ENCODE data around the gene SERINC1. TPM values are rescaled to one million over a fixed set of nuclear protein-coding genes. Genes with fewer than 3 reads are reported as not detected.
"Not testable (repeated sequence)": the region's sequence is repeated elsewhere in the genome, so short reads cannot be mapped to it uniquely, and the experiment has no call there.

Gene SERINC1
- total and polyA plus RNA-seq, 11 donors, result 50.1 to 208 (median 171) TPM

GRCh38 chr6:122458087-122458486 is 13.5 kb downstream of the SERINC1 start:
- Histone ChIP-seq H3K36me3 (peaks cover 0 to 54% (median 52%) of the 10 kb centered on the region in 9 donors), H3K27me3 (no peaks in the 10 kb centered on the region), H3K27ac (no peak overlapping the region), H3K9me3 (no peaks in the 10 kb centered on the region), H3K4me1 (peaks cover 0 to 70% (median 56%) of the 10 kb centered on the region in 12 donors), H3K4me3 (no peak overlapping the region)
- 92 to 97% (median 96%) methylated on average over 1 of the region's 1 CpG for WGBS, 4 donors
- DNase-seq, result no peak
- TF ChIP-seq CTCF (IDR thresholded peaks at IDR 0.05) (no peak), POLR2A (IDR thresholded peaks at IDR 0.05) (no peak)
- intact Hi-C loops (cut with DNase I), result loop anchor here in 1 of 10 donors (5.0 kb wide), 1 partner anchor 36 kb away; no protein-coding TSS in a partner anchor
- no peak for ATAC-seq

- WGBS, 4 donors, result 91 to 96% (median 94%) methylated on average over 1 of the region's 1 CpG
These were observed 16.5 kb downstream of the SERINC1 start for GRCh38 chr6:122455116-122455515.

GRCh38 chr6:122454673-122455072 is 16.9 kb downstream of the SERINC1 start:
- Histone ChIP-seq H3K27ac (no peak overlapping the region), H3K27me3 (no peaks in the 10 kb centered on the region), H3K9me3 (no peaks in the 10 kb centered on the region), H3K4me1 (peaks cover 0 to 40% (median 27%) of the 10 kb centered on the region in 12 donors), H3K36me3 (peaks cover 0 to 88% (median 87%) of the 10 kb centered on the region in 9 donors), H3K4me3 (no peak overlapping the region)
- no peak for ATAC-seq
- no peak for DNase-seq
- intact Hi-C loops (cut with DNase I), result loop anchor here in 1 of 10 donors (5.0 kb wide), 1 partner anchor 32 kb away; no protein-coding TSS in a partner anchor
- 83 to 88% (median 86%) methylated on average over 4 of the region's 4 CpGs for WGBS, 4 donors
- no peak for TF ChIP-seq POLR2A (IDR thresholded peaks at IDR 0.05)

More at GRCh38 chr6:122455116-122455515, 16.5 kb downstream of the SERINC1 start:
- ATAC-seq, H3K4me3 ChIP-seq, H3K27ac ChIP-seq, H3K27me3 ChIP-seq, H3K9me3 ChIP-seq, DNase-seq: not testable (repeated sequence)
- peaks cover 0 to 84% (median 82%) of the 10 kb centered on the region in 9 donors for H3K36me3 ChIP-seq
- intact Hi-C loops (cut with DNase I), result loop anchor here in 1 of 10 donors (5.0 kb wide), 1 partner anchor 33 kb away; no protein-coding TSS in a partner anchor
- H3K4me1 ChIP-seq, result peaks cover 0 to 44% (median 31%) of the 10 kb centered on the region in 12 donors

GRCh38 chr6:122452509-122452908 is 19.1 kb downstream of the SERINC1 start:
- H3K9me3 ChIP-seq, result no peaks in the 10 kb centered on the region
- H3K4me3 ChIP-seq, result no peak overlapping the region
- no peak overlapping the region for H3K27ac ChIP-seq
- no peak for ATAC-seq
- H3K36me3 ChIP-seq, result peaks cover 0 to 100% (median 99%) of the 10 kb centered on the region in 9 donors
- no peaks in the 10 kb centered on the region for H3K27me3 ChIP-seq
- TF ChIP-seq CTCF (IDR thresholded peaks at IDR 0.05) (no peak), POLR2A (IDR thresholded peaks at IDR 0.05) (no peak)
- DNase-seq, result no peak
- peaks cover 0 to 20% (median 7%) of the 10 kb centered on the region in 12 donors for H3K4me1 ChIP-seq
- intact Hi-C loops (cut with DNase I), result no loop called here
- WGBS, 4 donors, result 54 to 70% (median 63%) methylated on average over 1 of the region's 1 CpG

- ATAC-seq (no peak), DNase-seq (no peak)
- TF ChIP-seq CTCF (IDR thresholded peaks at IDR 0.05), result no peak
- Histone ChIP-seq H3K9me3 (no peaks in the 10 kb centered on the region), H3K27me3 (no peaks in the 10 kb centered on the region), H3K27ac (no peak overlapping the region), H3K4me3 (no peak overlapping the region), H3K4me1 (peaks cover 0 to 8% (median 0%) of the 10 kb centered on the region in 12 donors), H3K36me3 (peaks cover 0 to 100% (median 100%) of the 10 kb centered on the region in 9 donors)
- 86 to 100% (median 97%) methylated on average over 1 of the region's 1 CpG for WGBS, 4 donors
- intact Hi-C loops (cut with DNase I), result no loop called here
These were observed 22.5 kb downstream of the SERINC1 start for GRCh38 chr6:122449069-122449468.
